GM12878 (cell line): ENCODE measurements around the gene SLC9B1.

Source experiments
- CTCF ChIP-seq, 3 experiments: IDR thresholded peaks in 2 of 3; conservative IDR thresholded peaks in 1 of 3; 2 replicates each; pipeline ENCODE4 v1.5.1; 2011; ENCODE audit warnings: low read depth in 3 of 3, low read length in 3 of 3, mild to moderate bottlenecking in 3 of 3, control low read depth in 2 of 3, moderate library complexity in 2 of 3, inconsistent platforms in 1 of 3, mixed read lengths in 1 of 3; ENCODE audit not compliant: control insufficient read depth in 2 of 3, insufficient read depth in 1 of 3; ENCODE audit errors: extremely low read depth in 1 of 3
- DPF2 ChIP-seq: fragments of 450-650 bp; IDR thresholded peaks from 2 replicates; pipeline ENCODE4 v1.6.1; 2017; ENCODE audit warnings: mild to moderate bottlenecking
- E4F1 ChIP-seq: fragments of 450-650 bp; IDR thresholded peaks from 2 replicates; pipeline ENCODE4 v1.6.1; 2018; ENCODE audit warnings: borderline replicate concordance, mild to moderate bottlenecking; ENCODE audit not compliant: partially characterized antibody
- EGR1 ChIP-seq, 2 experiments: IDR thresholded peaks; 1 replicate in 1 of 2; 2 replicates in 1 of 2; pipeline ENCODE4 v1.6.1; 2011 to 2012; ENCODE audit warnings: low read depth in 2 of 2, low read length in 2 of 2, borderline replicate concordance in 1 of 2, mild to moderate bottlenecking in 1 of 2, moderate library complexity in 1 of 2
- POLR2A ChIP-seq: IDR thresholded peaks from 2 replicates; pipeline ENCODE4 v1.6.1; 2011; ENCODE audit warnings: low read depth, mild to moderate bottlenecking, low read length
- POLR2AphosphoS5 ChIP-seq: IDR thresholded peaks from 2 replicates; pipeline ENCODE4 v1.6.1; 2011; ENCODE audit warnings: mild to moderate bottlenecking, low read length, inconsistent platforms
- SREBF2 ChIP-seq: IDR thresholded peaks from 2 replicates; pipeline ENCODE4 v1.6.1; 2012; ENCODE audit warnings: mild to moderate bottlenecking, low read length
- ZNF274 ChIP-seq: IDR thresholded peaks from one replicate; pipeline ENCODE4 v1.8.0; 2011; ENCODE audit not compliant: insufficient read length, insufficient read depth
- ZSCAN29 ChIP-seq: fragments of 450-650 bp; IDR thresholded peaks from 2 replicates; pipeline ENCODE4 v1.6.1; 2017; ENCODE audit warnings: mild to moderate bottlenecking, moderate library complexity

- TF ChIP-seq DPF2, result no peak
- no peak for TF ChIP-seq POLR2A
- no peak for TF ChIP-seq E4F1
- no peak for TF ChIP-seq CTCF (IDR thresholded peaks at IDR 0.05 in 2 of 3, conservative IDR thresholded peaks at IDR 0.05 in 1 of 3; ENCODE audit: control insufficient read depth in 2 of 3, extremely low read depth in 1 of 3, insufficient read depth in 1 of 3, low read depth in 3 of 3, low read length in 3 of 3)
- TF ChIP-seq ZSCAN29, result no peak
- TF ChIP-seq EGR1 (IDR thresholded peaks at IDR 0.05; ENCODE audit: borderline replicate concordance in 1 of 2, low read depth in 2 of 2, low read length in 2 of 2), result no peak
- TF ChIP-seq ZNF274, result no peak
- no peak for TF ChIP-seq POLR2AphosphoS5
- TF ChIP-seq SREBF2, result no peak
Measured at GRCh38 chr4:102981005-102981404, 38.5 kb downstream of the SLC9B1 start.
